Middle frontal gyrus (tissue), 1 donor: Measurements from ENCODE around the gene CD58.

Source experiments
- DNase-seq: peaks from one replicate; pipeline ENCODE4 v3.0.0-alpha.2; 2015; ENCODE audit warnings: low spot score; ENCODE audit errors: extremely low spot score

CD58 gene

DNA sequence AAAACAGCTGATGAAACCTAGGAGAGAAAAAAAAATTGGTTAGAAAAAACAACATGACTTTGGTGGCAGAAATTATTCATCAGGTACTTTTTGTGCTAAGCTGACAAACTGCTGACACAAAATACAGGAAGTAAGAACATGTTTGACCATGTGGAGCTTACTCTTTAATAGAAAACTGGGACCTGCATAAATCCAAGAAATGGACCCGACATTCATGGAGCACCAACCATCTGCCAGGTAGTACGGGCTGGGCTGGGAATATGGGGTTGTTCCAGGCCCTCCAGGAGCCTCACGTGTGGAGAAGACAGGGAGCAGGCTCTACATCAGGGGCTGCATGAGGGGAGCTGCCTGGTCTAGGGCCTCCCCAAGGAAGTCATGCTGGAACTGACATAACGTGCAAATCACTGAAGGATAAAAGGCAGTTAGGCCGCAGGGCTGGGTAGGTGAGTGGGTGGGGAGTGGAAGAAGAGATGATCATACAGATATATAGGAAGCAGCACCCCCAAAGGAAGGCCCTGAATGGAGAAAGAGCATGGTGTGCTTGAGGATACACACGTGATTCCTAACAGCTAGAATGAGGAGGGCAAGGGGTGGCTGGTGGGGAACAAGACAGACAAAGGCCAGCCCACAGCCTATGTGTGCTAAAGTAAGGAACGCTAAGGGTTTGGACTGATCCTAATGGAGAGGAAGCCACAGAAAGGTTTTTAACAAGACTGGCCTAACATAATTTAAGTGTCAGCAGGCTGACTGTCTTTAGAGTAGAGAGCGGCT lies 26.1 kb downstream of the CD58 start:
- DNase-seq = no peak

DNA sequence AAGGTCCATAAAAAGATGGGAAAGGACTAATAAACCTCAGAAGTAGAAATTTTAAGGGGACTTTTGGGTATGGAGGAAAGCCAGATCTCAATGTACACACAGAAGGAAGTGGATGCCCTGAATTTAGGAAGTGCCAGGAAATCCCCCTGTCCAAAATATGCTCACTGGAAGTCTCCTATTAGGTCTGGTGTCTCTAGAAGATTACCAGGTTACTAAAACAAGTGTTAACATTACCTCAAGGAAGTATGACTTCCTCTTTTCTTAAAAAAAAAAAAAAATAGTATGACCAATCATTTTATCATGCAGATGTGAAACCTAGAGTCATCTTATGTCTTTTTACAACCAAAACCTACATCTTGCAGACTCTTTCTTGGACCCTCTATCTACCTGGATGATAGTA lies 30.7 kb downstream of the CD58 start:
- no peak for DNase-seq

DNA sequence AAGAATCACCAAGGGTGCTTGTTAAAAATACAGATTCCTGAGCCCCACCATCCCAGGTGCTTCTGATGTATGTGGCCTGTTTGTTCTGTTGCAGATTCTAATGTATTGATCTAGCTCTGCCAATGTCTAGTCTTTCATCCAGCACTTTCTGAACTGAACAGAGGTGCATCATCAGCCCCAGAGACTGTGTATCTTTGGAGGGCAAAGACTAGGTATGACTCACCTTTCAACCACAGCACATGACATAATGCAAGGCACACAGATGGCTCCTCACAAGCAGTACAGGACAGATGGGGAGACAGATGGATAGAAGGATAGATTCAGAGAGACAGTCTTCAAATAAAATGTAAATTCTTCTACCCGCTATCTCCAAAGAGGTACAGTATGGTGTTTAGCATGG lies 32.3 kb downstream of the CD58 start:
- DNase-seq = no peak

DNA sequence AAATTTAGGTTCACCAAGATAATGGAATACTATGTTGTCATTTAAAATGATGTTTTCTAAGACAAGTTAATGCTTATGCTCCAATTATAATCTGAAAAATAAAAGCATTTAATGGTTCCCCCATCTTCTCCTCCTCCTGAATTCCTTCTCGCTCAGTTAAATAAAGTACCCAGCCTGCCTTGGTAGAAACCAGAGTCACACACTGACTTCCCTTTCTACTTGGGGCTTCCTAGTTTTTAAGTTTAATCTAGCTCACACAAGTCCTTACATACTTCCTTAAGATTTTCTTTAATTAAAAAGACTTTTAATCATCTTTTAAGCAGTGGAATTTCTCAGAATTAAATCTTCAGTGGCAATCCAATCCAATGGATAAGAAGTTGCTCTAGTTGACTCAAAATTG lies 32.9 kb downstream of the CD58 start:
- DNase-seq = no peak

DNA sequence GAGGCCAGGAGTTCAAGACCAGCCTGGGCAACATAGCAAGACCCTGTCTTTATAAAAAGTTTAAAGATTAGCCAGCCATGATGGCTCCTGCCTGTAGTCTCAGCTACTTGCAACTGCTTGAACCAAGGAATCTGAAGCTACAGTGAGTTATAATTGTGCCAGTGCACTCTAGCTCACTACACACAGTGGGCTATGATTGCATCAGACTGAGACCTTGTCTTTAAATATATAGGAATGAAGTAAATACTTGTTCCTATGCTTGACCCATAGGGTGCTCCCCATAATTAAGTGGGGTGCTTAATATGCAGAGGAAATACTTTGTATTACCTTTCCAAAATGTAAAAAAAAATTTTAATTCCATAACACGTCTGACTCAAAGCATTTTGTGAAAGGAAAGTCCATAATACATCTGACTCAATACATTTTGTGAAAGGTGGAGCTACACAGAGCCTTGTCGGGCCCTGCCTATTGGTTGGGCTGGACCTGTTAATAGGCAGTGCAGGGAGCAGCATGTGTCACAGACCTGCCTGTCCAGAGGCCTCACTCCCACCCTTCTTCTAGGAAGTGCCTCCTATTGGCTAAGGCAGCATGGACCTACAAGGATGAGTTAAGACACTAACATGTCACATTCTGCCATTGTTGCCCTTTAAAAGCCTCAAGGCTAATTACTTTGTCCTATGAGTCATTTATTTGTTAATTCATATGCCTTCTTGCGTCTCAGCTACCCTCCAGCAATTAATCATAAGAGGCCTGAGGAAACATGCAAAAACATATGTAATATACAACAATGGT lies 33.6 kb downstream of the CD58 start:
- no peak for DNase-seq

DNA sequence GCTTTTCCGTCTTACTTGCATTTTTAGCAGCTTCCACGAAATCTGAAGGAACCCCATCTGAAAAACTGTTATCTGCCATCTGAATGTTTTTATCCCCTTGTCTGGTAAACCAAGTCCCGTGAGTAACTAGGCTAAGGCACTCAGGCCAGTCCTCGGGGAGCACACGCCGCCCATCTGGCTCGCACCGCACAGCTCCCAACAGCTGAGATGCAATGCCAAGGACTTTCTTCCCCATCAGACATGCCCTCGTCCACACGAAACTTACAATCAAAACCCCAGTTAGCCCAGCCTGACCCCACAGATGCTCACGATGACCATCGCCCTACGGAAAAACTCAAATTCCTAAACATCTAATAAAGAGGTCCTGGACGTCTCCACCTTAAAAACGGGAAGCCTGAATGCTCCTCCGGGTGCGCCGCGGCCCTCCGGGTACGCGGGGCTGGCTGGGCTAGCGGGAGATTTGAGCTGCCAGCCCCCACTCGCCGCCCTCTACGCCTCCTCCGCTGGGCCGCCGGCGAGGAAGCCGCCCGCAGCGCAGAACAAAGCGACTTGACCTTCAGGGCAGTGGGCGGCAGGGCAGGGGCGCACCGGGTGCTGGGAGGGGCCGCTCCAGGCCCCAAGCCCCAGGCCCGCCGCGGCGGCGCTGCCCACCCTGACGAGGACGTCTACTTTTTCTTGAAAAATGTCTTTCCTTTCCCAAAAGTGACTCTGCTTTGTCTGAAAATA lies 36.6 kb downstream of the CD58 start:
- DNase-seq = no peak

DNA sequence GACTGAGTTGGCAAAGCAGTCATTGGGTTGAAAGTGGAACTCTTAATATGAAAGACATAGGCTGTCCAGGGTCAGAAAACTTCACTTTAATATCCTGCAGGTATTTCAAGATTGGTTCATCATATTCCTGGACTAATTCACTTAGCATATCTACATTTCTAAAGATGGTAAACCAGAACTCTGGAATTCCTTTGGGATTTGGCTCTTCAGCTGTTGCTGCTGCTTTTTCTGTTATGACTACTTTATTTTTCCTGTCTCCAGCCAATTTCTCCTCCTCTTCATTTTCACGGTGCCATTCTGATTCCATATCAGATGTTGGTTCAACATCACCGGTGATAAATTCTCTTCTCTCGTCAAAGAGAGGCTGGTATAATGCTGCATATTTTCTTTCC lies 37.4 kb downstream of the CD58 start:
- no peak for DNase-seq

DNA sequence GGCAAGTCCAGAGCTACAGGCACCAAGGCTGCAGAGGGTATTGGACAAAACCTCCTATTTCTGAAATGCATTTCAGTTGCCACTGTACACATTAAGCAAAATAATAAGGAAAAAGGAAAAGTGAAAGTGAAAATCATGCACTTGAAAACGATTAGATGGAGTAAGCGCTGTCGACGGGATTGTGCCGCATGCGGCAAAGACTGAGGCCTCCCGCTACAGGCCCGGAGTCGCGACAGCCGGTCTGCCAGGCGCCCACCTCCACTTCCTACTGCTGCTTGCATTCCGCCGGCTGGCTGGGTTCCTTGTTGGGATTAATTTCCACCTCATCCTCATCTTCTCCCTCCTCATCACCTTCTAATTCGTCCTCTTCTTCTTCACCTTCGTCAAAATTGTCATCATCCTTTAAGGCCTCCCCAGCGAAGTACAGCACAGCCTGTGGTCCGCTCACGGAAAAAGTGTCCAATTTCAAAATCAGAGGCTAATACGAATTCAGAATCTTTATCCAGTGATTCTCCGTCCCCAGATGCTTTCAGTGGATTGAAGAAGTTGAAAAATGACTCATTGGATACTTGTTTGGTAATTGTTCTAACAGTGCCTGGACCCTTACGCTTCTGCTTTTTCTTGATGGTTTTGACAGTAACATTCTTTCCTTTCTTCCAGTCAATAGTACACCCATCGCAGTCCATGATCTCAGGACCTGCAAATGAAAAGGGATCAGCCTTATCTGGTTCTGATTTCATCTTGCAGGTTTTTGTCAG lies 38.0 kb downstream of the CD58 start:
- no peak for DNase-seq

DNA sequence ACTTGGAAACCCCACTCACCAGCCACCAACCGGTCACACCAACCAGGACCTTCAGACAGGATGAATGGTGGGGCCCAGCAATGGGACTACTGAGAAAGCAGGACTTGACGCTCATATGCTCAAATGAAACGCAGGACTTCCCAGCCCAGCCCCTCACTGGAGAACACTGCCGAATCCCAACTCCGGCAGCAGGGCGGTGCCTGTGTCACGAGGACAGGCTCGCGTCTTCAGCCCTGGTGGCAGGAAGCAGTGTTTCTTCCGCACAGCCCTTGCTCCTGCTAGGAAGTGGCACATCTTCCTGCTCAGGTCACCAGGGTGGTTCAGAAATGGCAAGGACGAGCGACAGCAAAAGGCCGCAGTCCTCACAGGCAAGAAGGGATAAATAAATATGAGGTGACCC lies 38.9 kb downstream of the CD58 start:
- DNase-seq = no peak

DNA sequence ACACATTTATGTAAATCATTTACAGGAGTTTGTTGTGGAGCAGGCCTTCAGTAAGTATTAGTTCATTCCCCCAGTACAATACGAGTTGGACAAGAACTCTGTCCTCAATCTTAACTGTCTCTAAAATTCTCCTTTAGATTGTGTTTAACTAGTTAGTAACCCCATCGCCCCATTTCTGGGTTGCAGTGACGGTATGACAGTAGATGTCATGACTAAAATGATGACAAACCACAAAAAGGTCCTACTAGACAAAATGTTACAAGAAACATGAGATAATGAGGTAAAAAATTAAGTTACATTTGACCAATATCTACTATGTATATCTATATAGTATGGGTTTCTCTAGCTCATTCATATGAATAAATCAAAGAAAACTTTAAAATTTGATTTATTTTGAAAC lies 41.1 kb downstream of the CD58 start:
- DNase-seq = no peak

DNA sequence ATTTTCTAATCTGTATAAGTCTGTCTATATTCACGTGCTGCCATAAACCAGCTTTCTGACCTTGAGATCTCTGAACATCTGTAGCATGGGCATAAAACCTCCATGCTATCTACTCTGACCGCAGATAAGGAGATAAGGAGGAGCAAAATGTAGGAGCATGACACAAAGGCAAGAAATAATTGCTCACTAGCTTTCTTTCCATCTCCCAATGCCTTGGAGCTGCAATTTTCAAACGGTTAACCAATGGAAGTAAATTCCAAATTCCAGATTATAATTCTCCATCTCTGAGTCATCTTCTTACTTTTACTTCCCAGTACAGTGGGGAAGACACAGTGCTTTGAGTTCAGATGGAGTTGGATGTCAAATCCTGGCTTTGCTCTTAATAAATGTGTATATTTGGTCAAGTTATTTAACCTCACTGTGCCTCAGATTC lies 41.6 kb downstream of the CD58 start:
- no peak for DNase-seq

DNA sequence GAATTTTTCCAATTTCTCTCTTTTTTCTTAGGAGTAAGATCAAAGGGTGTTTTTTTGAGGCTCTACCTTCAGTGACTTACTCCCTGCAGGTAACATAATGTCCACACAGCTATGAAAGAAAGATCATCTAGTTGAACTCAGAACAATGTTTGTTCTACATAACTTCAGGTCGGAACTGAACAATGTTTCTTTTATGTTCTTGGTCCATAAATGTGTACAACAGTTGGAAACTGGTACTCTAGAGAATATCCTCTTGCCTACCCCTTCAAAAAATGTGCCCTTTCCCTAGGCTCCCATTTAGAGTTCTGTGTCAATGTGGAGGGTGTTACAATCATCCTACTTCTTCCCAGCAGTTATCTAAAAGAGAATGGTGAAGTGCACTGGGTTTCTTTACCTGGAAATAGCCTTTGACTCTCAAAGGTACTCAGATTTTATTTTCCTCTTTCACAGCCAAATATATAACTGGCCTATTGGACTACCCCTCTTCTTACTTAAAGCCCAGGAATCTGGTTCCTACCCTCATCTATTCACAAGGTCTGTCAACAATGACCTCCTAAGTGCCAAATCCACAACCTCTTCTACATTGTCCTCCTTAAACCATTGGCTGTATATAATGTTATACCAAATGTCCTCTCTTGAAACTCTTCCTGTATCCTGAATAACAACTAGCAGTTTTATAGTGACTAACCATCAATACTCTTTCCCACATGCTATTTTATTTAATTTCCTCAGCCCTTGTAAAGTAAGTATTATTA lies 42.3 kb downstream of the CD58 start:
- no peak for DNase-seq

DNA sequence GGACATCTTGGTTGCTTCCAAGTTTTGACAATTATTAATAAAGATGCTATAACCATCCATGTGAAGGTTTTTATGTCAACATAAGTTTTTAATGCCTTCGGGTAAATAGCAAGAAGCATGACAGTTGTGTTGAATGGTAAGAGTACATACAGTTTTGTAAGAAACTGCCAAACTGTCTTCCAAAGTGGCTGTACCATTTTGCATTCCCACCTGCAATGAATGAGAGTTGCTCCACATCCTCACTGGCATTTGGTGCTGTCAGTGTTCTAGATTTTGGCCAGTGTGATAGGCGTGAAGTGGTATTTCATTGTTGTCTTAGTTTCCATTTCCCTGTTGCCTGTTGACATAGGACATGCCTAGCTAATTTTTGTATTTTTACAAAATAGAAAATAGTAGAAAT lies 45.4 kb downstream of the CD58 start:
- no peak for DNase-seq

DNA sequence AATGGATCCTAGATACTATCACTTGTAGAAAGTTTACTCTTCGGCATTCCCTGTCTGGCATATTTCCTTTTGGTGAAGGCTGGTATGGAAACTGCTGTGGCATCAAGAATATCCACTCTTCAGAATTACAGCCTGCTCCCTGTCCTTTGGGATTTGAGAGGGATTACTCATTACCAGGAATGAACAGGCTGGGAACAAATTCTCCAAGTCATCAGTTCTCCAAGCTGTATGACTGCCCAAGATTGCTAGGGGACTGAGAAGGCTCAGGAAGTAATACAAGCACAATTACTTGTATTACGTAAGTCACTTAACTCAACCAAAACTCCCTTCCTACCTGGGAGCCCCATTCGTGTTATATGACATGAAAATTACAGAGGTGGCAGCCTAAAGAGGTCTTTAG lies 49.6 kb downstream of the CD58 start:
- no peak for DNase-seq

DNA sequence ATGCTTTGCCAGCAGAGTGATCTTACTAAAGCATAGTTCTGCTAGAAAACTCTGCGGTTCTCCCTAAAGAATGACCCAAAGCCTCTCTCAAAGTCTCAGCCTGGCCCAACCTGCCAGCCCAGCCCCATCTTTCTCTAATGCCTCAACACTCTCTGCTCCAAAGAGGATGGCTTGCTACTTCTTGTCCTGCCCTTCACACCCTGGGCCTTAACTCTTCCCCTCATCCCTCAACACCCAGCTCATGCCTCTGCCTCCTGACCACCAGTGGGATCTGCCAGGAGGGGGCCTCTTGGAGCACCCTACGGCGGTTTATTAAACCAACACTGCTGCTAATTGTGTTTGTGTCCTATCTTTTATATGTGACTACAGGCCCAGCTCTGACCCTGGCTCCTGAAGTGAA lies 52.4 kb downstream of the CD58 start:
- no peak for DNase-seq

DNA sequence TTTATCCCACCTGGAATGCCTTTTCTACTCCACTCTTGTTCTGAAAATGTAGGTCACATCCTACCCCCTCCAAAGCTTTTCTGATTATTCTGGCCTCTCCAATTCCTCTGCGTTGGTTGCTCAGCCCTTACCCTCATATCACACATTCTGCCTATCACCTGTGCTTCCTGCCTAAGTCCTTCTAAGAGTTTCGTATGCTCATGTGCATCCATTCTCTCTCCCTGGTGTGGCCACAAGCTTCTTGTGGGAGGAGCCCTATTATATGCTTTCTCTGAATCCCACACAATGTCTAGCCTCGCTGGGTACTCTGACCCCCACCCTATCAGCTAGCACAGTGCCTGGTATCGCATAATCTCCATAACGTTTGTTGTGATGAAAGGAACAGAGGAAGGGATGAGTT lies 54.2 kb downstream of the CD58 start:
- DNase-seq = no peak

DNA sequence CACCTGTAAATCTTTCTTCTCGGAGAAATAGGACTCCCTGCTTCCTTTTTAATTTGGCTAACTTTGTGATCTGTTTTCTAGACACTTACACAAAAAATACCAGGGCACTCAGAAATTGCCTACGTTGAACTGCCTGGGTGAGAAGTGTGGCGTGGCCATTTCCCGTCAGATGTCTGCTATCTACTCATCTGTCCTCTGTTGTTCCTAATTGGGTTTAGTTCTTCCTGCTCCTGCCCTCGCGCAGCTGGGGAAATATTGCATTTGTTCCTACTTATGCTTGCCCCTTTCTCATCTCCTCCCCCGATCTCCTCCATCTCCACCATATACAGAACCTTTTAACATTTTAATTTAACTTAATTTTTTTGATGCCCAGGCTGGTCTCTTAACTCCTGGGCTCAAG lies 55.1 kb downstream of the CD58 start:
- no peak for DNase-seq

DNA sequence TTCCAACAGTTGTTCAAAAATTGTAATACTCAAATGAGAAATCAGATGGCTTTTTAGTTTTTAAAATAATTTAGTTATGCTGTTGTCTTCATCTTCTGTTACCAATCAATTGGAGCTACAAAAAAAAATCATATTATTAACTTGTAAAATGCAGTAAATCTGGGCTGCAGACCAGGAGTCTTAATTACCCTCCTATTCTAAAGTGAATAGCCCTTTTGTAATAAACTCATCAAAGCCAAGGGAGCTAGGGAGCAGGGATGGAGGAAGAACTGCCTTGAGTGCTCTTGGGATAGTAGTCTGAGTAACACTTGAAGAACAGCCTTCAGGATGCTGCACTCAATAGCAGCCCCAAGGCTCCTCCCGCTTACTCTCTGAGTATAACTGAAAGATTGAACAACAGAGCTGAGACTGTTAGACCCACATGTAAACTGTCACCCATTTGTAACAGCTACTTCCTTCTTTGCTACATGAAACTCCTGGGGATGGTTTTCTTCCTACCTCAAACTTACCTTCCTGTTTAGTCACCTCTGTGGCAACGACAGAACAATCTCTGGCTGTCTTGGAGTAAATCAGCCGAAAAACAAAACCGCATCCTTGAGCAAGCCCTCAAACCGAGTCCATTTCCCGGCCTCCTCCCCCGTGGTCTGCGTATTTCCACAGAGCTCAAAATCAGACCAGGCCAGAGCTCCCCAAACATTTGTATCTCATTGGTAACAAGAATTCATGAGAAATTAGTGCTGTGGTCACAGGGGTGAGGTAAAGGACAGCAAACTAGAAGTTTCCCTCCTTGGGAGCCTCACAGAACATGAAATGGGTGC lies 55.9 kb downstream of the CD58 start:
- DNase-seq = no peak

DNA sequence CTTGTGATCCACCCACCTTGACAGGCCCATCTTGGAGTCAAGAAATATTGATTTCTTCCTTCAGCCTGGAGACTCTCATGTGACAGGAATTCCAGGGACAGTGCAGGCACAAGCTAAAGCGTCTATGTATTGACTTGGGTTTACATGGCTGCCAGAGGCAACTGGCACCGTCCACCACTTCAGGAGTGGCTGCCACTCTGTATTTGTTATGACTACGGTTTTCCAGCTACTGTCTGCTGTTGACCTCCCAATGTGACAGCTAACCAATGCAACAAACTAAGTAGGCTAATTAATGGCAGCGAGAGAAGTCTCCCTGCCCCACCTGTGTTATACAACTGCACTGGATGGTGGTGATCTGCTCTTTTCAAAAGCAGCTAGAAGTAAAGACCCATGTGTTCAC lies 56.9 kb downstream of the CD58 start:
- DNase-seq = no peak

DNA sequence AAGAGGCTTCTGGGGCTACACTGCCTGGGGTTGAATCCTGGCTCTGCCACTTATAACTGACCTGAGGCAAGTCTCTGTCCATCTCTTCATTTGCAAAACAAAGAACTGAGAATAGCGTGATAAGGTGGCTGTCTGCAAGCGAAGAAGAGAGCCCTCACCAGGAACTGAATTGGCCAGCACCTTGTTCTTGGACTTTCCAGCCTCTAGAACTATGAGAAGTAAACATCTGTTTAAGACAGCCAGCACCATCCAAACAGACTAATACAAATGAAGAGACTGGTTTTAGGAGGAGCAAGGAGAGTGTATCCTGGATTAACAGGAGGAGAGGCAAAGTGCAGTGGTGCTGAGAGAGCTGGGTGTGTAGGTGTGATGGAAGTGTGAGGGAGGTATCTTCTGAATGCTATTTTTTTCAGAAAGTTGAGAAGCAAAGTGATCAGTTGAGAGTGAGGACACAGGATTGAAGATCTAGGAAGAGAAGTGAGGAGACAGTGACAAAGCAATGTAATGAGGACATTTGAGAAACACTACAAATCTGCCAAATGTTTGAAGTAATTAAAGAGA lies 59.3 kb downstream of the CD58 start:
- DNase-seq = no peak
